Activated naive CD4-positive, alpha-beta T cell treated with anti-CD3 and anti-CD28 coated beads, Interleukin-2, amount 50 U/mL, for 16 hours (primary cell): ENCODE measurements around the gene PCK1.

ENCODE experiments used
- DNase-seq: peaks from one replicate; pipeline ENCODE4 v3.0.0-alpha.2; 2020

PCK1 gene

DNA sequence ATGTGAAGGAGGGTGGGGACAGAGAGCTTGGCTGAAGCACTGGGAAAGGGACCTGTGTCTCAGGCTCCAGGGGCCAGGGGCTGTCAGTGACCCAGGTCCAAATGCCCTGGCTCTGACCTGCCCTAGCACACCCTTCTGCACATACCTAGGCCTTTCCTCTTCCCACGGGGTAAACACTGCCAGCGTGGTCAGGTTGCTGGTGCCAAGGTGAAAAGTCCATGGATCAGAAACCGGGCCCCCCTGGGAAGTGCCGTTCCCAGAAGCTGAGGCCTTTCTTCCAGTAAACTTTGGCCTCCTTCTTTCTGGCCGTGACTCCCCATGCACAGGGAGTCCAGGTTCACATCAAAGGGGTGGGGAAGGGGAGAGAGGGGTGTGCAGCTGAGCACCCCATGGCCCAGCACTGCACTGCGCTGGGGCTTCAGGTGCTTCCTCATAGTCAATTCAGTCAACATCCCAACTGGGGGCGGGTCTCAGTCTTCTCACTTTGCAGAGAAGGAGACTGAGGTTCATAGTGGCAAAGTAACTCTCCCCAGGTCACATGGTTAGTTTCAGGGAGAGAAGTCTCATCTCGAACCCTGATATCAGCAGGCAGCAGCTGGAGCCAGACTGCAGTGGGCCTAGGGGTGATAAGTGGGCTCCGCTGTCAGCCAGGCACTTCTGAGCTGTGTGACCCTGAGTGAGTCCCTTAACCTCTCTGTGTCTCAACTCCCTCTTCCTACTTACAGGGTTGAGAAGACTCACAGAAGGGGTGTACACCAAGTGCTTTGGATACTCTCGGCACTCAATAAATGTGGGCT, 17.0 kb downstream of the PCK1 start:
- no peak for DNase-seq

- DNase-seq: no peak
These were observed 17.7 kb downstream of the PCK1 start for GRCh38 chr20:57578476-57579165.

DNA sequence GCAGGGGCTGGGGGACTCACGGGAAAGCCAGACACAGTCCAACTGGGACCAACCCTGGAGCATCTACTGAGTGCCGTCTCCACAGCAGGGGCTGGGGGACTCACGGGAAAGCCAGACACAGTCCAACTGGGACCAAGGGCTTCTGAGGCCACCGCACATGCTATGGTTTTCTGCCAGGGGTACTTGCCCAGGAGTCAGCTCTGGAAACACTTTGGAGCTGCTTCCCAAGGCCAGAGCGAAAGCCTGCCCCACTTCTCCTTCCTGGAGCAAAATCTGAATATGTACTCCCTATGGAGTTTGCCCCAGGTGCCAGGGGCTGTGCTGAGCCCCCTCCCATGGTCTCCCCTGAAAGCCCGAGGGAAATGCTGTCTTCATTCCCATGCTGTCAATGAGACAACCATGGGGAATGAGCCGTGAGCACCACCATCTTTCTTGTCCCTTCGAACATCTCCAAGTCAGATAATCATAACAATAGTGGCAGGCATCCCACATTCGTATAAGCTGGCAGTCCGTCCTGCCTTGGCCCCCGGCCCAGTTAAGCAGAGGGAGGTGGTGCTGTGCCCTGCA, 18.5 kb downstream of the PCK1 start:
- DNase-seq: no peak

- DNase-seq: no peak
These were observed 19.1 kb downstream of the PCK1 start for GRCh38 chr20:57579898-57580447.

DNA sequence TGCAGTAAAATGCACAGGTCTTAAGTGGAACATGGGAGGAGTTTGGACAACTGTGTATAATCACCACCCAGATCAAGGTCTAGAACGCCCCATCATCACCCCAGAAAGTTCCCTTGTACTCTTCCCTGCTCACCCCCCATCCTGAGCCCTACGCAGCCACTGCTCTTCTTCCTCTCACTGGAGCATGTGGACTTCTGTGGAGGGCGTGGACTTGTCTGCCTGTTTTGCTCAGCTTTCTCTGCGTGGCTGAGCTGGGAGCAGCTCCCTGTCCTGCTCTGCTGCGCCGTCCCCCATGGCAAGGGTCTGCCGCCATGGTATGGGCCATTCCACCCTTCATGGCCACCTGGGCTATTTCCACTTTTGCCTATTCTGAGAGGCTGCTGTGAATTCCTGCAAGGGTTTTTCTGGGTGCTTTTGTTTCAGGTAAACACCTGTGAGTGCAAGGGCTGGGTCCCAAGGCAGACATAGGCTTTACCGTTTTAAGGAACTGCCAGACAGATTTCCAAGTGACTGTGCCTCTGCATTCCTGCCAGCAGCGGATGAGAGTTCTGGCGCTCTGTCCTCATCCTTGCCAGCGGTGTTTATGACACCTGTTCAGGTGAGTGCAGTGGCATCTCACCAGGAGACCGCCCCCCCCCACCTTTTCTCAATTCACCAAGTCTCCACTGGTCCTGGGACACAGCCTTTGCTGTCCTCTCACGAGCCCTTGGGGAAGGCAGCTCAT, 19.7 kb downstream of the PCK1 start:
- no peak for DNase-seq

- DNase-seq: no peak
These were observed 20.5 kb downstream of the PCK1 start for GRCh38 chr20:57581202-57582028.

- no peak for DNase-seq
These were observed 21.1 kb downstream of the PCK1 start for GRCh38 chr20:57582029-57582378.

- DNase-seq: no peak
These were observed 21.8 kb downstream of the PCK1 start for GRCh38 chr20:57582432-57583288.

- DNase-seq: no peak
These were observed 22.7 kb downstream of the PCK1 start for GRCh38 chr20:57583289-57584257.

DNA sequence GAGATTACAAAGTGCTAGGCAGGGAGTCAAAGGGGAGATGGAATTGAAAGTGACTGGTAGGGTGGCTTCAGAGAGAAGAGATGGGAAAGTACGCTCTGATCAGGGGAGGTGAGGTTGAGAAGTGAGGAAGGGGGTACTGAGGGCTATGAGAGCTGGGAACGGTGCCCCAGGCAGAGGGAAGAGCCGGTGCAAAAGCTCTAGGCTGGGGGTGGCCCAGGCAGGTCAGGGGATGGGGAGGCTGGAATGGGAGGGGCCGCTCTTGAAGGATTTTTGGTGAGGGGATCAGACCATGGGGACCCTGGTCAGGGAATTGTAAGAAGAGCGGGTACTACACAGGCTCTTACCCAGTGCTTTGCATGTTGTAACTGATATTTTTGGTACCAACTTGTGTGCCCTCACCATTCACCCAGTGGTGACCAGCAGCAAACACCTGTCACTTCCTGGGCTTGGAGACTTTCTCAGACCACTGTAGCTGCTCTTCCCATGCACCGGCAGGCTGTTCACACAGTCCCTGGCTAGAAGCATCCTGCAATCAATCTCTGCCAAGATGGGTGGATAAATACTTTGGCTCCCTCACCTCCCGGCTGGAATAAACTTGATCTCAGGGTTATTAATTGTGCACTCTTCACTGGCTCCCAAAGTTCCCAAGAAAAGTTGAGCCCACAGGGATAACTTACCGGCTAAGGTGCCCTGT, 24.0 kb downstream of the PCK1 start:
- no peak for DNase-seq

- DNase-seq: no peak
These were observed 24.7 kb downstream of the PCK1 start for GRCh38 chr20:57585466-57586213.

DNA sequence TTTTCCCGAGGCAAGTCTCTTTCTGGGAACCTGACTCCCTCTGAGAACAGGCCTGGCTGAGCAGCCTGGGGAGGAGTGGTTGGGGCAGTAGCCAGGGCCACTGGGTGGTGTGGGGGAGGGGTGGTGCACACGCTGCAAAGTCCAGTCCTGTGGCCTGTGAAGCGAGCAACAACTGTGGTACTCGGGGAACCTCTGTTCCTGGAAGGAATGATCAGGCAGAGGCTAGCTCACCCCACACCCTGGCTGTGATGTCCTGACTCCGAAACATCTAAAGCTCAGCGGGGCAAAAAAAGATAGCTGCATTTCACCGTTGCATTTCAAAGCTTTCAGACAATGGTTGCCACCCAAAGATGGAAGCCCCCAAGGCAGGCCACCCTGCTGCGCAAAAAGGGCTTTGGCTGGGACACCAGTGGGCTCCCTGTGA, 25.5 kb downstream of the PCK1 start:
- no peak for DNase-seq

- DNase-seq: no peak
These were observed 26.0 kb downstream of the PCK1 start for GRCh38 chr20:57586943-57587277.

DNA sequence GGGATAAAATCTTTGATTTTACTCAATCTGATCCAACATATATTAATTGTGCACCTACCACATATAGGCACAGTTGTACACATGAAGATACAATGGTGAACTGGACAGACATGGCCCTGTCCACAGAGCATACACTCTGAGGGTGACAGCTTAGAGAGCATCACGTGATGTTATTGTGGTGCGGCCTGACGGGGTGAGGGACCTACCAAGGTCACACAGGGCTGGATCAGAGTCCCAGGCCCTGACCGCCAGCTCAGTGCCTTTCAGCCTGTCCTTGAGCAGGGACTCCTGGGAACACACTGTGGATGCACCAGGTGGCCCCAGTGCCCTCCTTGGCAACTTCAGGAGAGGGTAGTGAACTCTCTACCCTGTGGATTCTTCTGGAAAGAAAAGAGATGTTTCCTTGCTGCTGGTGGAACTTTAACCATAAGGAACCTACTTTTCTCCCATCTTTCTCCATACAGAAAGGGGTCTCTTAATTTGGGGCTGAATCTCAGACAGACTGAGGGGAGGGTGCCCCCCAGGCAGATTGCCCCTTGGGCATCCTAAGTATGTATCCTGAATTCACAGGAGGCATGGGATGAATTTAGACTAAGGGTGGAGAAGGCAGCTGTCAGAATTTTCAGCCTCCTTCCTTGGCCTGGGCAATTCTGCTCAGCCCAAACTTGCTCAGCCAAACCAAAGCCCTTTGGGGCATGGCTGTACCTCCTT, 26.5 kb downstream of the PCK1 start:
- DNase-seq: no peak

GRCh38 chr20:57587989-57588377, 27.1 kb downstream of the PCK1 start:
- no peak for DNase-seq

DNA sequence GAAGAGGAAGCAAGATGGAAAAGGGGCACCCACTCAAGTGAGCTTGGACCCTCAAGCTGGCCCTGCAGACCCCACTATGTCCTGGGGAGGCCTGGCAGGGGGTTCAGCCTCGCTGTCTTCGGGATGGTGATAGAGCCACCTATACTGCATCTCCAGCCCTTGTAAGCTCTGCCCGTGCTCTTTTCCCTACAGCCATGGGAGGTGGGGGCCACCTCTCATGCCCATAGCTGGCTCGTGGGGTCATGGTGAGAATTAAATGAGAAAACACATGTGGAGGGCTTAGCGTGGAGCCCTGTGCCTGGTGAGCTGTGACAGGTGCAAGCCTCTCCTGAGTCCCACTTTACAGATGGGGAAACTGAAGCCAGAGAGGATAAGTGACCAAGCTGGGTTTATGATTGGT, 27.7 kb downstream of the PCK1 start:
- no peak for DNase-seq

DNA sequence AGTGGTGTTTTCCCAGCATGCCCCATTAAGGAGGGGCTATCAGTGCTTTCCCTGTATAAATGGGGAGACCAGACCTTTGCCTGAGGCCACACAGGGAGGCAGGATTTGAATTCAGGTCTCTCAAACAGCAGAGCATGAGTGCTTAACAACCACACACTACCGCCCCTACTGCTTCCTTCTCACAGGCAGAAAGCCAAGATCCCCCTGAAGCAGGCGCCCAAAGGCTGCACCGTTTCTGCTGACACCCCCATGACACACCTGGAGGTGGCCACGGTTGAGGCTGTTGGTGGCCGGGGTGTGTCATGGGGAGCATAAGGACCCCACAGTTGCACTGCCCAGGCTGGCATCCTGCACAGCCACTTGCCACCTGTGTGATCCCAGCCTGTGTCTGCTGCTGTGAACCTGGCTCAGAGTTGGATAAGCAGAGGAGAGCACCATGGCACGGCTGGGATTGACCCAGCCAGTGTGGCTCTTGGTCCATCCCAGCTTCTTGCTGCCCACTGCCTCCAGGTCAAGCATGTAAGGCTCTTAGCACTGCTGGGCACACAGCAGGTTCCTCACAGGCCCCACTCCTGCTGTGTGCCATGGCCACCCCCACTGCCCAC, 28.3 kb downstream of the PCK1 start:
- no peak for DNase-seq
